HG03565 (cell line): ENCODE data around the gene ALCAM.

Experiments
- ATAC-seq: cut with Tn5 transposase; IDR thresholded peaks from one replicate; pipeline ENCODE4 v1.9.1; 2021; ENCODE audit warnings: mild to moderate bottlenecking, moderate library complexity; ENCODE audit not compliant: unreplicated experiment

Gene ALCAM

GRCh38 chr3:105466495-105467404, 100.0 kb downstream of the ALCAM start:
- no peak for ATAC-seq

GRCh38 chr3:105470851-105471250, 104.1 kb downstream of the ALCAM start:
- no peak for ATAC-seq

- peak; percentile 72 for ATAC-seq
Measured at GRCh38 chr3:105473521-105474223, 107.0 kb downstream of the ALCAM start.

GRCh38 chr3:105480768-105481167, 114.1 kb downstream of the ALCAM start:
- ATAC-seq: no peak

GRCh38 chr3:105483476-105483875, 116.8 kb downstream of the ALCAM start:
- ATAC-seq: no peak

- ATAC-seq: no peak
Measured at GRCh38 chr3:105490045-105490444, 123.3 kb downstream of the ALCAM start.

- no peak for ATAC-seq
Measured at GRCh38 chr3:105493305-105493892, 126.7 kb downstream of the ALCAM start.

GRCh38 chr3:105495021-105495420, 128.3 kb downstream of the ALCAM start:
- ATAC-seq: no peak

- no peak for ATAC-seq
Measured at GRCh38 chr3:105496343-105496742, 129.6 kb downstream of the ALCAM start.

- no peak for ATAC-seq
Measured at GRCh38 chr3:105497386-105497785, 130.7 kb downstream of the ALCAM start.

- ATAC-seq: no peak
Measured at GRCh38 chr3:105499961-105500360, 133.3 kb downstream of the ALCAM start.

- ATAC-seq: no peak
Measured at GRCh38 chr3:105502333-105502732, 135.6 kb downstream of the ALCAM start.

- no peak for ATAC-seq
Measured at GRCh38 chr3:105503191-105503593, 136.5 kb downstream of the ALCAM start.

GRCh38 chr3:105504440-105504951, 137.8 kb downstream of the ALCAM start:
- ATAC-seq: no peak

- ATAC-seq: no peak
Measured at GRCh38 chr3:105505170-105505569, 138.5 kb downstream of the ALCAM start.

- no peak for ATAC-seq
Measured at GRCh38 chr3:105511031-105511430, 144.3 kb downstream of the ALCAM start.

- ATAC-seq: no peak
Measured at GRCh38 chr3:105512061-105512460, 145.4 kb downstream of the ALCAM start.

- ATAC-seq: no peak
Measured at GRCh38 chr3:105513042-105513441, 146.3 kb downstream of the ALCAM start.

GRCh38 chr3:105513886-105514285, 147.2 kb downstream of the ALCAM start:
- ATAC-seq: no peak

GRCh38 chr3:105515372-105515771, 148.7 kb downstream of the ALCAM start:
- ATAC-seq: no peak

GRCh38 chr3:105516972-105517371, 150.3 kb downstream of the ALCAM start:
- no peak for ATAC-seq
